Measurements from ENCODE around the gene CYLD. TPM values are rescaled to one million over a fixed set of nuclear protein-coding genes. Genes with fewer than 3 reads are reported as not detected.

CYLD gene
- total RNA-seq, 1 experiment from 2014 or later, result 58.0 TPM

- no peak for DNase-seq (ENCODE audit: low read depth)
Measured at GRCh38 chr16:50816901-50817555, 75.1 kb downstream of the CYLD start.

- no peak for DNase-seq (ENCODE audit: low read depth)
Measured at GRCh38 chr16:50818380-50818779, 76.5 kb downstream of the CYLD start.

- DNase-seq (ENCODE audit: low read depth), result no peak
Measured at GRCh38 chr16:50819706-50820105, 77.8 kb downstream of the CYLD start.

GRCh38 chr16:50820225-50820624 is 78.3 kb downstream of the CYLD start:
- no peak for DNase-seq (ENCODE audit: low read depth)

GRCh38 chr16:50821586-50821985 is 79.7 kb downstream of the CYLD start:
- peak; percentile 17 for DNase-seq (ENCODE audit: low read depth)

- no peak for DNase-seq (ENCODE audit: low read depth)
Measured at GRCh38 chr16:50822671-50823070, 80.8 kb downstream of the CYLD start.

- no peak for DNase-seq (ENCODE audit: low read depth)
Measured at GRCh38 chr16:50826797-50827316, 85.0 kb downstream of the CYLD start.

GRCh38 chr16:50828164-50828702 is 86.3 kb downstream of the CYLD start:
- DNase-seq (ENCODE audit: low read depth), result no peak

- DNase-seq (ENCODE audit: low read depth), result no peak
Measured at GRCh38 chr16:50830698-50831097, 88.8 kb downstream of the CYLD start.

GRCh38 chr16:50831751-50832150 is 89.9 kb downstream of the CYLD start:
- no peak for DNase-seq (ENCODE audit: low read depth)

GRCh38 chr16:50833929-50834328 is 92.0 kb downstream of the CYLD start:
- DNase-seq (ENCODE audit: low read depth), result no peak

- DNase-seq (ENCODE audit: low read depth), result no peak
Measured at GRCh38 chr16:50834701-50835100, 92.8 kb downstream of the CYLD start.

GRCh38 chr16:50835358-50836060 is 93.6 kb downstream of the CYLD start:
- DNase-seq (ENCODE audit: low read depth), result no peak

- no peak for DNase-seq (ENCODE audit: low read depth)
Measured at GRCh38 chr16:50836121-50836621, 94.3 kb downstream of the CYLD start.

- DNase-seq (ENCODE audit: low read depth), result no peak
Measured at GRCh38 chr16:50837324-50837723, 95.4 kb downstream of the CYLD start.

GRCh38 chr16:50838165-50838564 is 96.3 kb downstream of the CYLD start:
- no peak for DNase-seq (ENCODE audit: low read depth)

GRCh38 chr16:50838885-50839284 is 97.0 kb downstream of the CYLD start:
- DNase-seq (ENCODE audit: low read depth), result no peak

- no peak for DNase-seq (ENCODE audit: low read depth)
Measured at GRCh38 chr16:50839356-50839755, 97.5 kb downstream of the CYLD start.

- DNase-seq (ENCODE audit: low read depth), result no peak
Measured at GRCh38 chr16:50839920-50840729, 98.2 kb downstream of the CYLD start.

GRCh38 chr16:50841081-50841886 is 99.4 kb downstream of the CYLD start:
- DNase-seq (ENCODE audit: low read depth), result no peak

- DNase-seq (ENCODE audit: low read depth), result no peak
Measured at GRCh38 chr16:50842013-50842505, 100.2 kb downstream of the CYLD start.
